Panc1 (cell line): Measurements from ENCODE around the gene XIRP2.

Experiments
- CTCF ChIP-seq: fragments of 450-650 bp; IDR thresholded peaks from 2 replicates; pipeline ENCODE4 v1.5.1; 2017; ENCODE audit warnings: mild to moderate bottlenecking
- POLR2AphosphoS5 ChIP-seq: IDR thresholded peaks from 2 replicates; pipeline ENCODE4 v1.6.1; 2012; ENCODE audit warnings: mild to moderate bottlenecking, low read depth, low read length, moderate library complexity
- REST ChIP-seq, 2 experiments: IDR thresholded peaks; 2 replicates each; pipeline ENCODE4 v1.6.1; 2011 to 2012; ENCODE audit warnings: low read depth in 2 of 2, control low read depth in 1 of 2, low read length in 1 of 2, mild to moderate bottlenecking in 1 of 2, moderate library complexity in 1 of 2; ENCODE audit not compliant: insufficient read depth in 1 of 2

GRCh38 chr2:166959556-166959955, 71.3 kb downstream of the XIRP2 start:
- TF ChIP-seq CTCF (no peak), REST (IDR thresholded peaks at IDR 0.05; ENCODE audit: insufficient read depth in 1 of 2, low read depth in 2 of 2, low read length in 1 of 2) (no peak), POLR2AphosphoS5 (no peak)
